HG03095 (cell line): ENCODE results near the gene NTSR1.

Experiments used
- ATAC-seq: cut with Tn5 transposase; IDR thresholded peaks from one replicate; pipeline ENCODE4 v1.9.1; 2021; ENCODE audit warnings: moderate library complexity; ENCODE audit not compliant: unreplicated experiment

Gene NTSR1

GRCh38 chr20:62752671-62753501 lies 44.2 kb downstream of the NTSR1 start:
- no peak for ATAC-seq

- no peak for ATAC-seq
These were observed 45.0 kb downstream of the NTSR1 start for GRCh38 chr20:62753626-62754025.

GRCh38 chr20:62754122-62754990 lies 45.7 kb downstream of the NTSR1 start:
- no peak for ATAC-seq

GRCh38 chr20:62754991-62755356 lies 46.3 kb downstream of the NTSR1 start:
- no peak for ATAC-seq

- ATAC-seq: no peak
These were observed 47.4 kb downstream of the NTSR1 start for GRCh38 chr20:62755817-62756724.

GRCh38 chr20:62758226-62758912 lies 49.7 kb downstream of the NTSR1 start:
- ATAC-seq: no peak

- no peak for ATAC-seq
These were observed 51.4 kb downstream of the NTSR1 start for GRCh38 chr20:62759981-62760431.

GRCh38 chr20:62760471-62760855 lies 51.8 kb downstream of the NTSR1 start:
- no peak for ATAC-seq

- ATAC-seq: no peak
These were observed 52.5 kb downstream of the NTSR1 start for GRCh38 chr20:62760856-62761758.

GRCh38 chr20:62761759-62762131 lies 53.1 kb downstream of the NTSR1 start:
- ATAC-seq: no peak

- ATAC-seq: no peak
These were observed 53.7 kb downstream of the NTSR1 start for GRCh38 chr20:62762376-62762775.

- ATAC-seq: no peak
These were observed 54.2 kb downstream of the NTSR1 start for GRCh38 chr20:62762801-62763368.

GRCh38 chr20:62763404-62763803 lies 54.8 kb downstream of the NTSR1 start:
- no peak for ATAC-seq

- no peak for ATAC-seq
These were observed 55.7 kb downstream of the NTSR1 start for GRCh38 chr20:62764156-62764935.

- no peak for ATAC-seq
These were observed 56.4 kb downstream of the NTSR1 start for GRCh38 chr20:62765021-62765420.

GRCh38 chr20:62765432-62766070 lies 56.9 kb downstream of the NTSR1 start:
- ATAC-seq: no peak

- ATAC-seq: no peak
These were observed 57.4 kb downstream of the NTSR1 start for GRCh38 chr20:62766071-62766450.

- ATAC-seq: no peak
These were observed 58.1 kb downstream of the NTSR1 start for GRCh38 chr20:62766716-62767115.
